Hypothalamus (tissue), 51 donors: Measurements from ENCODE around the gene TP53INP2.
"Not testable (repeated sequence)": the region's sequence is repeated elsewhere in the genome, so short reads cannot be mapped to it uniquely, and the experiment has no call there.

ENCODE experiments used
- DNase-seq, 51 donors: peaks; one replicate each; lab custom pipeline; 2025; lab: John Stamatoyannopoulos, UW

The TP53INP2 gene

DNA sequence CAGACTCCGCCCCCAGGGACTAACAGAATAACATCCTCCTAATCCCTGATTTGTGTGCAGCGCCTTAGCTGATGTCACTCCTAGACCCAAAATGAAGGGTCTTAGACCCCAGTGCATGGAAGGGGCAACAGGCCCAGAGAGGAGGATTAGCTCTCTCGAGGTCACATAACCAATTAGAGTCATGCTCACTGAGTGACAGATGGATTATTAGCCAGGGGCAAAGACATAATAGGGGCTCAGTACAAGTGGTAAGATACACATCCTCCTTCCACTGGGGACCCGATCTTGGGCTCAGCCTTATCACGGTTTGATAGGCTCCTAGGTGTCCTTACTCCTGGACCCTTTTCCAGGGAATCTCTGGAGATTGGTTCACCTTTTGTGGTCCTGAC is 858 bp downstream of the TP53INP2 start:
- DNase-seq, result peak in 3 of 51 donors; percentile 33 to 49 (median 46)

DNA sequence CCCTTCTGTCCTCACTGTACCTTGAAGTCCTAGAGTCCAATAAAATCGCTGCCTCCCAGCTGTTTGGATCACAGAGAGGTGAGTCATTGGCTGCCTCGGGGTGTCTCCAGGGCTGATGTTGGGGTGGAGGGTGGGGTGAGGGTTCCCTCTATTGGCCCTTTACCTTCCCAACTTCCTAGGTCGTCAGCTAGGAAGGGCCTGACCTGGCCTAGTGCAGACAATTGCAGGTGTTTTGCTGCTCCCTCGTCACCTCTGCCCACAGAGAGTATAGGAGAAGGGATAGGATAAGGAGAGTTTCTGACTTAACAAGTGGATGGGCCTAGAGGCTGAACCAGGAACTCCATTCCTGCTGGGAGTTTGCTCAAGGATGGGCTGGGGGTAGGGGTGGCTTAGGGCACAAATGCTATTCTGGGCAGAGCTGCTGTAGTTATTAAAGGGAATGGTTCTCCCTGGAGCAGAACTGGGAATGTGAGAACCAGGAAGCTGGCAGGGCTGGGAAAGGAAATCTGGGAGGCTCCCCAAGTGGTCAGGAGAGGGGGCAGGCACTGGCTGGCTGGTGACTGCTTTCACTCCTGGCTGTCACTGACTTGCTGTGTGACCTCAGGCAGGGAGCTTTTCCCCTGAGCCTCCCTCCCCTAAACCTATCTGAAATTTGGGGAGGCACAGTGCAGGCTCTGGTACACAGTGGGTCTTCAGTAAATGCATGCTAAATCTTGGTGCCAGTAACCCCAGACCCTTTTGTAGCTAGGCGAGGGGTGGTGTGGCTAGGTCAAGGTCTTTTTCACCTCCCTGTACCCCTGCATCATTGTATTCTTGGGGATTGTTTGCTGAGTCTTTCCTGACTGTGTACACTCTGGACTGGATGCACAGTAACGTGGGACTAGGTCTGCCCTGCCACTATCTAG is 1.5 kb downstream of the TP53INP2 start:
- peak in 18 of 51 donors; percentile 2 to 49 (median 20) for DNase-seq

GRCh38 chr20:34706302-34706875 is 2.2 kb downstream of the TP53INP2 start:
- no peak for DNase-seq

GRCh38 chr20:34706912-34707784 is 3.0 kb downstream of the TP53INP2 start:
- no peak for DNase-seq

- DNase-seq, result peak in 38 of 51 donors; percentile 8 to 80 (median 42)
Observed at GRCh38 chr20:34708621-34709043, 4.5 kb downstream of the TP53INP2 start.

DNA sequence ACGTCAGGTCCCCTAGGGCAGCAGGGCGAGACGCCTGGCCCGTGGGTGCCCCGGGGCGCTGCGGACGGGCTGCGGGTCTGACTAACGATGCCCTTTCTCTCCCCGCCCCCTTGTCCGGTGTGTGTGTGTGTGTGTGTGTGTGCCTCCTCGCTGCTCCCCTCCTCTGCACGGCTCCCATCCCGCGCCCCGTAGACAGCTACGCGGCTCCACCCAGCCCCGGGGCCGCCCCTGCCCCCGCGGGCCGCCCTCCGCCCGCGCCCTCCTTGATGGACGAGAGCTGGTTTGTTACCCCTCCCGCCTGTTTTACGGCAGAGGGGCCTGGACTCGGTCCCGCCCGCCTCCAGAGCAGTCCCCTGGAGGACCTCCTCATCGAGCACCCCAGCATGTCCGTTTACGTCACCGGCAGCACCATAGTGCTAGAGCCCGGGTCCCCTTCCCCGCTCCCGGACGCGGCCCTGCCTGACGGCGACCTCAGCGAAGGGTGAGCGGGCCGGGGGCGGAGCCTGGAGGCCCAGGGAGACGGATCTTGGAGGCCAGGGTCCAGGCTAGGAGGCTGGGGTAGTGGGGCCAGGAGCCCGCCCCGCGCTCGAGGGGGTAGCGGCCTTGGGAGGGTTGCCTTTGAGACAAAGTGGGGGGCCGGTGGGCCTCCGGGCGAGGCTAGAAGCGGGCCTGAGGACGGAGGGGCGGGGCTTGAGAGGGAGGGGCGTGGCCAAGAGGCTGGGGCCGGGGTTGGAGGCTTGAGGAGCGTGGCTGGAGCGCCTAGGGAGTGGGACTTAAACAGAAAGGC is 5.1 kb downstream of the TP53INP2 start:
- peak; percentile 42 to 93 (median 79) for DNase-seq

DNA sequence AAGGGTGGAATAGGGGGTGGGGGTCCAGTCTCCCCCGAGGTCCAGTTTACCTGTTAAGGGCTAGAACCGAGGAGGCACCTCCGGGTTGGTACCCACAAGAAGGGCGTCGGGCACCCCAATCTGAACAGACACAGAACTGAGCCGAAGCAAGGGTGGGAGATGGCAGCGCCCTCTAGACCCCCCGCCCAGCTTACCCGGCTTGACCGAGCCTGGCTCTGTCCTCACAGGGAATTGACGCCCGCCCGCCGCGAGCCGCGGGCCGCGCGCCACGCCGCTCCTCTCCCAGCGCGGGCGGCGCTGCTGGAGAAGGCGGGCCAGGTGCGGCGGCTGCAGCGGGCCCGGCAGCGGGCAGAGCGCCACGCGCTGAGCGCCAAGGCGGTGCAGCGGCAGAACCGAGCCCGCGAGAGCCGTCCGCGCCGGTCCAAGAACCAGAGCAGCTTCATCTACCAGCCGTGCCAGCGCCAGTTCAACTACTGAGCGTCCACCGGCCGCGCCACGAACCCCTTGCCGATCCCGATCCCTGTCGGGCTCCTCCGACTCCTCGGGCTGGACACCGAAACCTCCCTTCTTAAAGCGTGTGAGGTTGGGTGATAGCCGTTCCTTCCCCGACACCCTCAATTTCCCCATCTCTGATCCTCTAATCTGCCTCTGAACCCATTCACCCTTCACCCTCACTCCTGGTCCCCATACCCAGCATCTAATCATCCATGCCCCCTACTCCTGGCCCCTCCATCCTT is 5.9 kb downstream of the TP53INP2 start:
- DNase-seq, result peak in 47 of 51 donors; percentile 43 to 93 (median 80)

DNA sequence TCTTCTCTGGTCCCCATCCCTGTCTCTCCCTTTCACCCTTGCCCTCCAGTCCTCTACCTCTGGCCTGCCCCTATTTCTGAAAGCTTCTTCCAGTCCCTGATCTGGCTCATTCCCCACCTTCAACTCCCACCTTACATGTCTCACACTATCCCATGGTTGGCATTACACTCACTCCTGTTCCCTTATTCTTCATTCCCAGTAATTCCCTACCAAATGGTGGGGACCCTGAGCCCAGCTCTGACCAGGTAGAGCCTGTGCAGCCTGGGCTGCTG is 6.4 kb downstream of the TP53INP2 start:
- DNase-seq, result no peak

DNA sequence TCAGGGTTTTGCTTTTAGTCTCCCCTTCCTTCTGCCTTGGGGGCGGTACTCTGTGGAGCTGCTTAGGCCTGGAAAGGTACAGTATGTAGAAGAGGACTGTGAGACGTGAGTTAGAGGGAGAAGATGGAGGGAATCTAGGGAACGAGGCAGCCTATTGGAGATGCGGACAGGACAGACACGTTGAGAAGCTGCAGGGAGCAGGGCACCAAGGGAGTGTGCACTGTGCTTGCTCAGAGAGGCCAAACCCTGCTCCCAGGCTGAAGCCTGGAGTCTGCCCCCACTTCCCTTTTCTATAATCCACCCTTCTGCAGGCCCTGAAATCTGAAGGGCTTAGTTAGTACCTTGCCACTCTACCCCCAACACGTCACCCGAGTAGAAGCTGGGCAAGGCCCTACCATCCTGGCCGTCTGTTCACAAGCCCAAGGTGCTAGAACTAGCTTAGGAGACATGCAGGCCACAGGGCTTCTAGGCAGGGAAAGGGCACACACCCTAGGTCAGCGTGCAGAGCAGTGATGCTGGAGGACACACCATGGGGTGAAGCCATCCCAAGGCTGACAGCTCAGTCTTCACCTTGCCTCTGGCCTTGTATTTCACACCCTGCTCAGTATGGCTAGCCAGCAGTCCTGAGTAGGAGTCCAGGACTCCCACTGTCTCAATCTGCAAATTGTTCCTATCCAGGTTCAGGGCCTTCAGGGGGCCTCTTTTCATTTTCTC is 6.9 kb downstream of the TP53INP2 start:
- no peak for DNase-seq

DNA sequence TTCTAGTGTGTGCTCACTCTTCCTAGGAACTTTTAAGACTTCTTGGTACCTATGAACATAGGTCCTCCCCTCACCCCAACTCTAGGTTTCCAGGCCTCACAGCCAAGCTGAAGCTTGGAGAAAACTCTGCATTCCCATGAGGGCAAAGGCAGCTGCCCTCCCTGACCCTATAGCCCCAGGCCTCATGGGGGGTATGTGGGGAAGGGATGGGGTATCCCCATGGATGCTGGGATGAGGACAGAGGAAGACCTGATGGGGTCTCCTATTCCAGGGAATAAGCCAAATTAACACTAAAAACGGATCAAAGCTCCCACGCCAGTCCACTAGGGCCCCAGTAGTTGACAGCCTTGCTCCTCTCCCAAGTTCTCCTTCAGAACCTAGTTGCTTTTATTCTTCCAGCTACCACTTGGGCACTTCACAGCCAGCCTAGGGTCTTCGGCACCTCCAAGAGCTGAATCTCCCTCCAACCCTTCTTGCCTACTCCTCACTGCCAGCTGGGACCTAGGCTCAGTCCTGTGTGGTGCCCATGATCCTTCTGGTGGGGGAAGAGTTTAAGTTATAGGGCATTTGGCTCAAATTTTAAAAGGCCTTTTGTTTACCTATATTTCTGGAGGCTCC is 7.8 kb downstream of the TP53INP2 start:
- DNase-seq, result no peak

- DNase-seq, result no peak
Observed at GRCh38 chr20:34712525-34713192, 8.5 kb downstream of the TP53INP2 start.

GRCh38 chr20:34713194-34713943 is 9.2 kb downstream of the TP53INP2 start:
- peak in 1 of 51 donors; percentile 16 for DNase-seq

GRCh38 chr20:34713944-34714515 is 9.9 kb downstream of the TP53INP2 start:
- not testable (repeated sequence) for DNase-seq

DNA sequence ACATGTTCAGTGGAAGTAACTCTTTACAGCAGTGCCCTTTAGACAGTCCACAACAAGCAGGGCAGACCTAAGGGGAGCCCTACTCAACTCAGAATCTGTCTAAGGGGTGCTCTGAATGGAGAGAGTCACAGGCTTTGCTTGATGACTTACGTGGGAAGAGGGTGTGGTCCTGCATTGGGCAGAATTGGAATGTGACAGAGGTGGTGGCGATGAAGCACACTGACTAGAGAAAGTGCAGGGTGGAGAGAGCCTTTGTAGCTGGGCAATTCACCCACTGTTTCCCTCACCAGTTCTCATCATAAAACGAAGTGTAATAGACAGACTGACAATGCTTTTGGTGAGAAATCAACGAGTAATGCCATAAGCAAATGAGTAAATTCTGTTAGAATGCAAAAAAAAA is 11.2 kb downstream of the TP53INP2 start:
- no peak for DNase-seq

GRCh38 chr20:34716921-34717229 is 12.7 kb downstream of the TP53INP2 start:
- DNase-seq, result no peak

DNA sequence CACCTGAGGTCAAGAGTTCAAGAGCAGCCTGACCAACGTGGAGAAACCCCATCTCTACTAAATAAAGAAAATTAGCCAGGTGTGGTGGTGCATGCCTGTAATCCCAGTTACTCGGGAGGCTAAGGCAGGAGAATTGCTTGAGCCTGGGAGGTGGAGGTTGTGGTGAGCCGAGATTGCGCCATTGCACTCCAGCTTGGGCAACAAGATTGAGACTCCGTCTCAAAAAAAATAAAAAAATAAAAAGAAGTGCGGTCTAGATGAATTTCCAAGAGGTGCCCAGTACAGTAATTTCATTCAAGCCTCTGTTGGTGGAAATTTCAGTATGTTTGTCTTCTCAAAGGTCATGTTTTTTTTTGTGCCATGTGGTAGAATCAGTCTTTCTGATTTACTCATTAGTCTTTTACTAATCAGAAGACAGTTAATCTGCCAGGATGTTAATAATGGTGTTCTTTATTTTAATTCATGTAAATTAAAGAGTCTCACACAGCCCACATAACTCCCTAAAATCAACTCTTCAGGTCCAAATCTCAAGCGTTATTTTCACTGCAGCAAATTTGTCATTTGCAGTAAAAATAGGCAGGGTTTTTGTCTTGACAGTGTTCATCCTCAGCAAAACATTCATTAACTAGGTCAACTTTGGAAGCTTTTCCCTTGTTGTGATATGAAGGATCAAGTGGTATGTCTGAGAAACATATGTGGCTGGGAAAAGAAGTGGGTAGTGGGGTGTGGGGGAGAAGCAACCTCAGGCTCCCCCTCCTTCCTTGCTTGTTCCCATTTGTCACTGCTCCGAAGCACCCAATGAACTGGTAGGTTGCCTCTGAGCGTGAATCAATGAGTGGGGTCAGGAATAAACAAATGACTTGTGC is 13.3 kb downstream of the TP53INP2 start:
- peak in 1 of 51 donors; percentile 11 for DNase-seq
